Measurements from ENCODE around the gene IDI2. TPM values are rescaled to one million over a fixed set of nuclear protein-coding genes. Genes with fewer than 3 reads are reported as not detected.

Gene IDI2
- total and polyA plus RNA-seq, 12 donors: 0.07 to 0.28 TPM; not detected in 10

DNA sequence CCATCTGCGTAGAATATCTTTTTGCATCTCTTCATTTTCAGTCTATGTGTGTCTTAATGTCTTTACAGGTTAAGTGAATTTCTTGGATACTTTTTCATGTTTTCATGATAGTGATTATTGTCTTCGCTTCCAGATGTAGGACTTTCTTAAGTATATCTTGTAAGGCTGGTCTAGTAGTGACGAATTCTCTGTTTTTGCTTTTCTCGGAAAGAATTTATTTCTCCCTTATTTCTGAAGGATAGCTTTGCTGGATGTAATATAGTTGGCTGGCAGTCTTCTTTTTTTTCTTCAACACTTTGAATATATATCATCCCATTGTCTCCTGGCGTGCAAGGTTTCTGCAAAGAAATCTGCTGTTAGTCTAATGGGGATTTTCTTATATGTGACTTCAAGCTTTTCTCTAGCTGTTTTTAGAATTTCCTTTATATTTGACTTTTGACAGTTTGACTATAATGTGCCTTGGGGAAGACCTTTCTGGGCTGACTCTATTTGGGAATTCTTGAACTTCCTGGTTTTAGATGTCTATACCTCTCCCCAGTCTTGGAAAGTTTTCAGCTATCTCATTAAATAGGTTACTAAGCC, 23.1 kb downstream of the IDI2 start:
- Histone ChIP-seq H3K27ac (no peak overlapping the region), H3K36me3 (replicated peaks in 1 of 2) (peaks cover 0 to 97% of the 10 kb centered on the region in 2 donors), H3K9me3 (replicated peaks in 1 of 3) (peaks cover 0 to 9% (median 0%) of the 10 kb centered on the region in 3 donors), H3K27me3 (no peaks in the 10 kb centered on the region), H3K4me3 (no peak overlapping the region), H3K4me1 (replicated peaks in 1 of 2) (peaks cover 1 to 2% of the 10 kb centered on the region in 2 donors)
- TF ChIP-seq, protein P1, sequence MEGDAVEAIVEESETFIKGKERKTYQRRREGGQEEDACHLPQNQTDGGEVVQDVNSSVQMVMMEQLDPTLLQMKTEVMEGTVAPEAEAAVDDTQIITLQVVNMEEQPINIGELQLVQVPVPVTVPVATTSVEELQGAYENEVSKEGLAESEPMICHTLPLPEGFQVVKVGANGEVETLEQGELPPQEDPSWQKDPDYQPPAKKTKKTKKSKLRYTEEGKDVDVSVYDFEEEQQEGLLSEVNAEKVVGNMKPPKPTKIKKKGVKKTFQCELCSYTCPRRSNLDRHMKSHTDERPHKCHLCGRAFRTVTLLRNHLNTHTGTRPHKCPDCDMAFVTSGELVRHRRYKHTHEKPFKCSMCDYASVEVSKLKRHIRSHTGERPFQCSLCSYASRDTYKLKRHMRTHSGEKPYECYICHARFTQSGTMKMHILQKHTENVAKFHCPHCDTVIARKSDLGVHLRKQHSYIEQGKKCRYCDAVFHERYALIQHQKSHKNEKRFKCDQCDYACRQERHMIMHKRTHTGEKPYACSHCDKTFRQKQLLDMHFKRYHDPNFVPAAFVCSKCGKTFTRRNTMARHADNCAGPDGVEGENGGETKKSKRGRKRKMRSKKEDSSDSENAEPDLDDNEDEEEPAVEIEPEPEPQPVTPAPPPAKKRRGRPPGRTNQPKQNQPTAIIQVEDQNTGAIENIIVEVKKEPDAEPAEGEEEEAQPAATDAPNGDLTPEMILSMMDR (IDR thresholded peaks at IDR 0.05): no peak
- no peak for TF ChIP-seq POLR2A (IDR thresholded peaks at IDR 0.05)
- intact Hi-C loops (cut with DNase I): no loop called here
- DNase-seq: no peak
- WGBS, 4 donors: 93 to 99% (median 98%) methylated on average over 5 of the region's 5 CpGs

DNA sequence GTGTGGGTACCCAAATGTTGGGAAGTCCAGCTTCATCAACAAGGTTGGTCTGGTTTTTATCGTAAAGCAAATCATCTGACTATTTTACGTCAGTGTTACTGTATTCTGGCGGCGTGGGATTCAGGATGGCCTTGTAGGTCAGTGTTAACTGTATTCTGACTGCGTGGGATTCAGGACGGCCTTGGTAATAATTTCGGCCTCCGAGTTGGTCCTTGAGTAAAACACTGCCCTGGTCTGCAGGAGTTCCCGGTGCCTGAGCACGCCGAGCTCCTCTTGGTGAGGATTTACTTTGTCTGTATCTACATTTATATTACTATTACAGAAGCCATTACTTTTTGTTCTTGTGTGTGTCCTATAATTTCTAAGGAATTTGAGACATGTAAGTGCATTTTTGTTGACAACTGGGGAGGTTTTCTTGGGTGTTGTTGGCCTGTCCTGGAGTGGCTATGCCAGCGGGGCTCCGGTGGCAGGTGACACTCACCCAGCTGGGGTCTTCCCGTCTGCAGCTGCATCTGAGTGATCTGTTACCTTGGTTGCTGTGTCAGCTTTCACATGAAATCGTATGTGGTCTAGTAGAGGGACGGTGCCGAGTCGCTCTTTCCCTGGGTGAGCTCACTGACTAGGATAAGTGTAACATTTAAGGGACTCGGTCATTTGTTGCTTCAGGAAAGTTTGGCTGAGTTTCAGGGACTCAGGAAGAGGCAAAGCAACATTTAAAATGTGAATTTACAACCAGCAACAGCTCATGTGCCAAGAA, 28.2 kb downstream of the IDI2 start:
- intact Hi-C loops (cut with DNase I): no loop called here
- peak in 1 of 2 donors; percentile 15 for TF ChIP-seq POLR2A (IDR thresholded peaks at IDR 0.05)
- TF ChIP-seq, protein P1 (IDR thresholded peaks at IDR 0.05): no peak

DNA sequence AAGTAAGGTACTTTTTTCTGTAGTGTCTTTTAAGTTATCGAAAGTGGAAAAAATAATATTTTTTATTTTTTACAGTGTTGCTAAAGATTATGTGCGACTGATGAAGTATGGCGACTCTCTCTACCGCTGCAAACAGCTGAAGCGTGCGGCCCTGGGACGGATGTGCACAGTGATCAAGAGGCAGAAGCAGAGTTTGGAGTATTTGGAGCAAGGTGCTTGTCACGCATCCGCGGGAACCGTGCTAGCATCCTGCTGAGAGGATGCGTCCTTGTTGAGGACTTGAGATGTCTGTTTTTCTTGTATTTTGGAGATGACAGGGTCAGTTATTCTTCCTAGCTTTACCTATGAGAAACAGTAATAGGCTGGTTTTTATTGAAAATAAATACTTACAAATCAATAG, 29.6 kb downstream of the IDI2 start:
- no peak overlapping the region for H3K4me3 ChIP-seq
- peaks cover 16% of the 10 kb centered on the region in 2 donors for H3K4me1 ChIP-seq (replicated peaks in 1 of 2)
- no peaks in the 10 kb centered on the region for H3K9me3 ChIP-seq (replicated peaks in 1 of 3)
- TF ChIP-seq, protein P1 (IDR thresholded peaks at IDR 0.05): no peak
- TF ChIP-seq POLR2A (IDR thresholded peaks at IDR 0.05): no peak
- peaks cover 0 to 82% of the 10 kb centered on the region in 2 donors for H3K36me3 ChIP-seq (replicated peaks in 1 of 2)
- no peak overlapping the region for H3K27ac ChIP-seq
- no peaks in the 10 kb centered on the region for H3K27me3 ChIP-seq
- DNase-seq: peak in 1 of 7 donors; percentile 29
- 90 to 96% (median 95%) methylated on average over 12 of the region's 12 CpGs for WGBS, 4 donors
- intact Hi-C loops (cut with DNase I): no loop called here

More for the DNA sequence above, 28.2 kb downstream of the IDI2 start:
- H3K27me3 ChIP-seq: no peaks in the 10 kb centered on the region
- peak overlapping the region in 3 of 5 donors; percentile 55 to 78 (median 60) for H3K27ac ChIP-seq
- DNase-seq: peak; percentile 51 to 83 (median 61)
- peaks cover 16% of the 10 kb centered on the region in 2 donors for H3K4me1 ChIP-seq (replicated peaks in 1 of 2)
- no peak overlapping the region for H3K4me3 ChIP-seq
- peaks cover 0 to 94% of the 10 kb centered on the region in 2 donors for H3K36me3 ChIP-seq (replicated peaks in 1 of 2)
- H3K9me3 ChIP-seq (replicated peaks in 1 of 3): peaks cover 0 to under 1% (median 0%) of the 10 kb centered on the region in 3 donors
- 45 to 54% (median 51%) methylated on average over 17 to 19 of the region's 19 CpGs for WGBS, 4 donors

DNA sequence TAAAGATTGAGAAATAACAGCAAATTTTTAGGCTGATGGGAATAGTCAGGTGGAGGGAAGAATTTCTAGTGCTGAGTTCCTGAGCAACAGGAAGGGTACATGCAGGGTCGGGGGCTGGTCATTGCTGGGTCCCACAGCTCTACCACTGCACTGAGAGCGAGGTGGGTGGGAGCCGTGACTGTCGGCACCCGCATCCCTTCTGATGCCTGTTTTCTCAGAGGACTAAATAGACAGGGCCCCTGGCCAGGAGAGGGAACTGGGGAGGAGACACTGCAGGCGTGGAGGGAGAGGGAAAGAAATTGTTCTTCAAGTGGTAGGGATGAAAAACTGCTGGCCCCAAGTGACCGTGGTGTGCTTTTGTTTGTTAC, 30.1 kb downstream of the IDI2 start:
- TF ChIP-seq, protein P1 (IDR thresholded peaks at IDR 0.05): no peak
- no peak for TF ChIP-seq POLR2A (IDR thresholded peaks at IDR 0.05)
- no peaks in the 10 kb centered on the region for H3K27me3 ChIP-seq
- H3K4me1 ChIP-seq (replicated peaks in 1 of 2): peaks cover 16% of the 10 kb centered on the region in 2 donors
- H3K4me3 ChIP-seq: no peak overlapping the region
- peaks cover 0 to 77% of the 10 kb centered on the region in 2 donors for H3K36me3 ChIP-seq (replicated peaks in 1 of 2)
- peak in 1 of 7 donors; percentile 38 for DNase-seq
- intact Hi-C loops (cut with DNase I): no loop called here
- H3K27ac ChIP-seq: no peak overlapping the region
- no peaks in the 10 kb centered on the region for H3K9me3 ChIP-seq (replicated peaks in 1 of 3)
- 85 to 96% (median 92%) methylated on average over 7 of the region's 7 CpGs for WGBS, 4 donors

Data from adrenal gland (tissue), 12 donors.